Liver (tissue), 3 donors: ENCODE results near the gene ST7.

Experiments
- CTCF ChIP-seq: fragments of 150-350 bp; IDR thresholded peaks from 2 replicates; pipeline ENCODE4 v1.5.1; 2017; ENCODE audit warnings: improper control_type of control experiment, low read depth, low read length; ENCODE audit not compliant: missing input control
- GABPA ChIP-seq, 2 donors: IDR thresholded peaks in 1 of 2; conservative IDR thresholded peaks in 1 of 2; 2 replicates each; pipeline ENCODE4 v1.6.1; 2016; ENCODE audit warnings: antibody characterized with exemption in 2 of 2, mild to moderate bottlenecking in 1 of 2, moderate library complexity in 1 of 2
- HNF4A ChIP-seq, 2 donors: conservative IDR thresholded peaks; 2 replicates each; pipeline ENCODE4 v1.6.1; 2016; ENCODE audit warnings: antibody characterized with exemption in 2 of 2, mild to moderate bottlenecking in 2 of 2
- JUND ChIP-seq, 2 donors: IDR thresholded peaks; 2 replicates each; pipeline ENCODE4 v1.6.1; 2016; ENCODE audit warnings: antibody characterized with exemption in 2 of 2
- MAX ChIP-seq: IDR thresholded peaks from 2 replicates; pipeline ENCODE4 v1.6.1; 2016; ENCODE audit warnings: antibody characterized with exemption
- NR2F2 ChIP-seq: IDR thresholded peaks from 2 replicates; pipeline ENCODE4 v1.6.1; 2016; ENCODE audit warnings: antibody characterized with exemption
- RAD21 ChIP-seq, 2 donors: IDR thresholded peaks; 2 replicates each; pipeline ENCODE4 v1.6.1; 2016; ENCODE audit warnings: antibody characterized with exemption in 2 of 2, mild to moderate bottlenecking in 2 of 2
- REST ChIP-seq: IDR thresholded peaks from 2 replicates; pipeline ENCODE4 v1.6.1; 2016; ENCODE audit warnings: antibody characterized with exemption, mild to moderate bottlenecking
- RXRA ChIP-seq, 2 donors: IDR thresholded peaks; 2 replicates each; pipeline ENCODE4 v1.6.1; 2017 to 2018; ENCODE audit warnings: antibody characterized with exemption in 2 of 2, mild to moderate bottlenecking in 1 of 2
- SP1 ChIP-seq: IDR thresholded peaks from 2 replicates; pipeline ENCODE4 v1.6.1; 2018; ENCODE audit warnings: antibody characterized with exemption, mild to moderate bottlenecking
- TAF1 ChIP-seq: conservative IDR thresholded peaks from 2 replicates; pipeline ENCODE4 v1.6.1; 2016; ENCODE audit warnings: antibody characterized with exemption, mild to moderate bottlenecking
- ZBTB33 ChIP-seq: IDR thresholded peaks from 2 replicates; pipeline ENCODE4 v1.6.1; 2016; ENCODE audit warnings: antibody characterized with exemption
- donor health status: healthy.
- donor health status: healthy.

GRCh38 chr7:116952635-116953371, 498 bp upstream of the ST7 start:
- TF ChIP-seq SP1 (no peak), CTCF (no peak), ZBTB33 (no peak), RAD21 (IDR thresholded peaks at IDR 0.05) (no peak), JUND (IDR thresholded peaks at IDR 0.05) (no peak), MAX (no peak), GABPA (IDR thresholded peaks at IDR 0.05 in 1 of 2, conservative IDR thresholded peaks at IDR 0.05 in 1 of 2) (no peak), HNF4A (conservative IDR thresholded peaks at IDR 0.05) (peak; percentile 9 to 11), TAF1 (no peak), NR2F2 (no peak), REST (no peak), RXRA (IDR thresholded peaks at IDR 0.05) (no peak)
